HepG2 (cell line): ENCODE measurements around the gene PAM16. TPM values are rescaled to one million over a fixed set of nuclear protein-coding genes. Genes with fewer than 3 reads are reported as not detected.

Source experiments
- ATAD3A ChIP-seq: sonication (generic); formaldehyde crosslinking; IDR thresholded peaks from 2 replicates; pipeline ENCODE4 v1.4.0; 2020; ENCODE audit warnings: missing genetic modification reagents
- CBFB ChIP-seq: sonication (generic); formaldehyde crosslinking; IDR thresholded peaks from 2 replicates; pipeline ENCODE4 v1.4.0; 2020; ENCODE audit warnings: missing genetic modification reagents
- CCAR2 ChIP-seq: fragments of 200-400 bp; formaldehyde crosslinking; optimal IDR thresholded peaks from 2 replicates; pipeline ENCODE3; 2018; ENCODE audit warnings: low read depth, mild to moderate bottlenecking, low read length, moderate library complexity
- ERF ChIP-seq: IDR thresholded peaks from 2 replicates; pipeline ENCODE4 v1.6.1; 2018; ENCODE audit warnings: missing biosample characterization, missing genetic modification reagents
- ETV5 ChIP-seq: IDR thresholded peaks from 2 replicates; pipeline ENCODE4 v1.6.1; 2018; ENCODE audit warnings: missing biosample characterization, missing genetic modification reagents, inconsistent platforms, borderline replicate concordance
- FOXC1 ChIP-seq: sonication (generic); formaldehyde crosslinking; IDR thresholded peaks from 2 replicates; pipeline ENCODE4 v1.8.0; 2022; ENCODE audit warnings: mild to moderate bottlenecking, missing genetic modification reagents, borderline replicate concordance
- FOXJ3 ChIP-seq: sonication (generic); formaldehyde crosslinking; IDR thresholded peaks from 2 replicates; pipeline ENCODE4 v1.4.0; 2020; ENCODE audit warnings: missing genetic modification reagents, mild to moderate bottlenecking, borderline replicate concordance
- GABPB1 ChIP-seq: IDR thresholded peaks from 2 replicates; pipeline ENCODE4 v1.6.1; 2016; ENCODE audit warnings: mild to moderate bottlenecking, missing genetic modification reagents, moderate library complexity, missing compliant biosample characterization
- GFI1 ChIP-seq: sonication (generic); formaldehyde crosslinking; IDR thresholded peaks from 2 replicates; pipeline ENCODE4 v1.5.0; 2020; ENCODE audit warnings: missing genetic modification reagents, mild to moderate bottlenecking, borderline replicate concordance
- KDM2A ChIP-seq: sonication (generic); formaldehyde crosslinking; IDR thresholded peaks from 2 replicates; pipeline ENCODE4 v1.4.0; 2020; ENCODE audit warnings: low read depth, missing genetic modification reagents, borderline replicate concordance
- KMT2B ChIP-seq: IDR thresholded peaks from 2 replicates; pipeline ENCODE4 v1.6.1; 2016; ENCODE audit warnings: missing genetic modification reagents, missing compliant biosample characterization
- MATR3 ChIP-seq: sonication (generic); formaldehyde crosslinking; IDR thresholded peaks from 2 replicates; pipeline ENCODE4 v1.4.0; 2020; ENCODE audit warnings: missing genetic modification reagents
- MEF2D ChIP-seq: sonication (generic); formaldehyde crosslinking; IDR thresholded peaks from 2 replicates; pipeline ENCODE4 v1.5.1; 2020; ENCODE audit warnings: mild to moderate bottlenecking, missing genetic modification reagents
- NPAS2 ChIP-seq: sonication (generic); formaldehyde crosslinking; IDR thresholded peaks from 2 replicates; pipeline ENCODE4 v1.8.0; 2022; ENCODE audit warnings: mild to moderate bottlenecking, missing genetic modification reagents, borderline replicate concordance
- NR1H2 ChIP-seq: sonication (generic); formaldehyde crosslinking; IDR thresholded peaks from 2 replicates; pipeline ENCODE4 v1.8.1; 2022; ENCODE audit warnings: low read depth, missing genetic modification reagents, borderline replicate concordance
- NR2C2 ChIP-seq: sonication (generic); formaldehyde crosslinking; IDR thresholded peaks from 2 replicates; pipeline ENCODE4 v1.4.0; 2020; ENCODE audit warnings: missing genetic modification reagents, mild to moderate bottlenecking, moderate library complexity, borderline replicate concordance
- ONECUT2 ChIP-seq: sonication (generic); formaldehyde crosslinking; IDR thresholded peaks from 2 replicates; pipeline ENCODE4 v1.4.0; 2020; ENCODE audit warnings: missing genetic modification reagents
- PHF21A ChIP-seq: sonication (generic); formaldehyde crosslinking; IDR thresholded peaks from 2 replicates; pipeline ENCODE4 v1.5.0; 2020; ENCODE audit warnings: mild to moderate bottlenecking, missing genetic modification reagents
- REPIN1 ChIP-seq: sonication (generic); formaldehyde crosslinking; IDR thresholded peaks from 2 replicates; pipeline ENCODE4 v1.8.0; 2022; ENCODE audit warnings: missing genetic modification reagents, low read depth, mild to moderate bottlenecking, borderline replicate concordance
- SOX6 ChIP-seq, 2 experiments: fragments of 450-650 bp in 1 of 2; sonication (generic) in 1 of 2; formaldehyde crosslinking in 1 of 2; IDR thresholded peaks; 2 replicates each; pipeline versions ENCODE4 v1.4.0 to v1.6.1; 2017 to 2020; ENCODE audit warnings: antibody characterized with exemption in 1 of 2, mild to moderate bottlenecking in 1 of 2, missing genetic modification reagents in 1 of 2
- ZBTB7A ChIP-seq: sonication (generic); formaldehyde crosslinking; IDR thresholded peaks from 2 replicates; pipeline ENCODE4 v1.8.0; 2022; ENCODE audit warnings: mild to moderate bottlenecking, missing genetic modification reagents
- ZNF232 ChIP-seq: sonication (generic); formaldehyde crosslinking; IDR thresholded peaks from 2 replicates; pipeline ENCODE4 v1.4.0; 2020; ENCODE audit warnings: missing genetic modification reagents, borderline replicate concordance
- ZNF569 ChIP-seq: sonication (generic); formaldehyde crosslinking; IDR thresholded peaks from 2 replicates; pipeline ENCODE4 v1.5.0; 2020; ENCODE audit warnings: mild to moderate bottlenecking, missing genetic modification reagents, moderate library complexity, borderline replicate concordance
- ZNF615 ChIP-seq: sonication (generic); formaldehyde crosslinking; IDR thresholded peaks from 2 replicates; pipeline ENCODE4 v1.5.0; 2020; ENCODE audit warnings: mild to moderate bottlenecking, missing genetic modification reagents, borderline replicate concordance
- polyA plus RNA-seq, 8 experiments: library from polyadenylated mRNA; depleted of rRNA in 3 of 8; stranded (reverse) in 7 of 8; unstranded in 1 of 8; fragments of >200 nt; fragmentation: Illumina TruSeq in 4 of 8; extraction: Trizol in 4 of 8; gene quantifications; 2 replicates each; pipeline versions ENCODE4 v1.2.1 to v1.2.3, GENCODE V29; 2011 to 2016; ENCODE audit warnings: low read depth in 4 of 8, missing spikeins in 1 of 8, mixed read lengths in 1 of 8; ENCODE audit not compliant: insufficient read depth in 1 of 8
- total RNA-seq, 5 experiments: library from RNA; depleted of rRNA; stranded (reverse); fragments of >200 nt; fragmentation: Illumina TruSeq; extraction: Trizol; gene quantifications; 2 replicates each; pipeline ENCODE4 v1.2.3, GENCODE V29; 2016; ENCODE audit warnings: low read depth in 1 of 5
- TF ChIP-seq, protein P1 (sequence below): sonication (generic); formaldehyde crosslinking; IDR thresholded peaks from 2 replicates; pipeline ENCODE4 v1.5.0; 2020; ENCODE audit warnings: mild to moderate bottlenecking, missing genetic modification reagents, moderate library complexity
- TF ChIP-seq, protein P2 (sequence below): sonication (generic); formaldehyde crosslinking; IDR thresholded peaks from 2 replicates; pipeline ENCODE4 v1.8.0; 2022; ENCODE audit warnings: missing genetic modification reagents, mild to moderate bottlenecking, moderate library complexity, borderline replicate concordance

PAM16 gene
- total and polyA plus RNA-seq, 2 of the 13 experiments (the other 11 are each of a cell fraction or from before 2014, with no cell fraction given): 51.5 to 51.8 TPM

DNA sequence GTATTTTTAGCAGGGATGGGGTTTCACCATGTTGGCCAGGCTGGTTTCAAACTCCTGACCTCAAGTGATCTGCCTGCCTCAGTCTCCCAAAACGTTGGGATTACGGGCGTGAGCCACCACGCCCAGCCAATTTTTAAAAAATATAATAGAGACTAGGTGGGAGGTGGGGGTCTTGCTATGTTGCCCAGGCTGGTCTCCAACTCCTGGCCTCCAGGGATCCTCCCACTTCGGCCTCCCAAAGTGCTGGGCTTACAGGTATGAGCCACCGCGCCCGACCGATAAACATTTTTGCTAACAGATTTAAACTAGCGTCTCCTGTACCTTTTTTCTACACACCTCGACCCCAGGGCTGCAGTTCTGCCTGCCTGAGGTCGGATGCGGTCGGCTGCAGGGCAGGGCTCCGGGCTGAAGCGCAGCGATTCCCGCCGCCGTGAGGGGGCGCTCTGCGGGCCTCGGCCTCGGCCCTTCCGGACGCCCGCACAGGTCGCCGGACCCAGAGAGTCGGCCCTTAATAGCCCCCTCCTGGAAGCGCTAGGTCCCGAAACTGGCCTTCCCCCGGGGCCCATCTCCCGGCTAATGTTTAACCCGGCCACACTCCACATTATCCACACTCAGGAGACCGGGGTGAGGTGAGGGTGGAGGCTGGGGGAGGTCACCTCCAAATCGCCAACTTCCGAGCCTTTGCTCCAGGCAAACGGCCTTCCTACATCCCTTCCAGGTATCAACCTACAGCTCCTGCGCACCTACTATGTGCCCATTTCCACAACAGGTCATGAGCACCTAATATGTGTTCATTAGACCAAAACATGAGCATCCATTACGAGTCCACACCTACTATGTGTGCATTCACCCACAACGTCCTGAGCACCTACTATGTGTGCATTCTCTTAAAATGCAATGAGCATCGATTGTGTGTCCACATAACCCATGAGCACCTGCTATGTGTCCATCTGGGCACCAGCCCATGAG lies 37.3 kb downstream of the PAM16 start (continued):
- TF ChIP-seq, protein P1, sequence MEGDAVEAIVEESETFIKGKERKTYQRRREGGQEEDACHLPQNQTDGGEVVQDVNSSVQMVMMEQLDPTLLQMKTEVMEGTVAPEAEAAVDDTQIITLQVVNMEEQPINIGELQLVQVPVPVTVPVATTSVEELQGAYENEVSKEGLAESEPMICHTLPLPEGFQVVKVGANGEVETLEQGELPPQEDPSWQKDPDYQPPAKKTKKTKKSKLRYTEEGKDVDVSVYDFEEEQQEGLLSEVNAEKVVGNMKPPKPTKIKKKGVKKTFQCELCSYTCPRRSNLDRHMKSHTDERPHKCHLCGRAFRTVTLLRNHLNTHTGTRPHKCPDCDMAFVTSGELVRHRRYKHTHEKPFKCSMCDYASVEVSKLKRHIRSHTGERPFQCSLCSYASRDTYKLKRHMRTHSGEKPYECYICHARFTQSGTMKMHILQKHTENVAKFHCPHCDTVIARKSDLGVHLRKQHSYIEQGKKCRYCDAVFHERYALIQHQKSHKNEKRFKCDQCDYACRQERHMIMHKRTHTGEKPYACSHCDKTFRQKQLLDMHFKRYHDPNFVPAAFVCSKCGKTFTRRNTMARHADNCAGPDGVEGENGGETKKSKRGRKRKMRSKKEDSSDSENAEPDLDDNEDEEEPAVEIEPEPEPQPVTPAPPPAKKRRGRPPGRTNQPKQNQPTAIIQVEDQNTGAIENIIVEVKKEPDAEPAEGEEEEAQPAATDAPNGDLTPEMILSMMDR (CRISPR knock-in tag): peak; percentile 89
- TF ChIP-seq KMT2B (CRISPR knock-in tag) (no peak), REPIN1 (CRISPR knock-in tag) (peak; percentile 72), FOXJ3 (peak; percentile 42; the same call in 1 of the 2 replicates), ETV5 (CRISPR knock-in tag) (peak; percentile 73; the same call in 1 of the 2 replicates), GABPB1 (peak; percentile 81; the same call in 1 of the 2 replicates), CCAR2 (peak; percentile 15), NPAS2 (CRISPR knock-in tag) (no peak), NR2C2 (CRISPR knock-in tag) (peak; percentile 50; the same call in 1 of the 2 replicates), FOXC1 (CRISPR knock-in tag) (peak; percentile 61; the same call in 1 of the 2 replicates), MATR3 (no peak), CBFB (CRISPR knock-in tag) (peak; percentile 39; the same call in 1 of the 2 replicates), ZNF232 (CRISPR knock-in tag) (0 out of 2 replicates have a peak, but pooled peaks have one; percentile 28), GFI1 (CRISPR knock-in tag) (peak; percentile 35; the same call in 1 of the 2 replicates), PHF21A (CRISPR knock-in tag) (peak; percentile 64), SOX6 (IDR thresholded peaks at IDR 0.05) (no peak), SOX6 (CRISPR knock-in tag; IDR thresholded peaks at IDR 0.05) (peak; percentile 71), MEF2D (0 out of 2 replicates have a peak, but pooled peaks have one; percentile 18), NR1H2 (CRISPR knock-in tag) (no peak), ZNF569 (CRISPR knock-in tag) (no peak), KDM2A (peak; percentile 72), ONECUT2 (no peak), ZNF615 (CRISPR knock-in tag) (no peak), ERF (CRISPR knock-in tag) (0 out of 2 replicates have a peak, but pooled peaks have one; percentile 14), ATAD3A (CRISPR knock-in tag) (no peak), ZBTB7A (CRISPR knock-in tag) (no peak)
- TF ChIP-seq, protein P2, sequence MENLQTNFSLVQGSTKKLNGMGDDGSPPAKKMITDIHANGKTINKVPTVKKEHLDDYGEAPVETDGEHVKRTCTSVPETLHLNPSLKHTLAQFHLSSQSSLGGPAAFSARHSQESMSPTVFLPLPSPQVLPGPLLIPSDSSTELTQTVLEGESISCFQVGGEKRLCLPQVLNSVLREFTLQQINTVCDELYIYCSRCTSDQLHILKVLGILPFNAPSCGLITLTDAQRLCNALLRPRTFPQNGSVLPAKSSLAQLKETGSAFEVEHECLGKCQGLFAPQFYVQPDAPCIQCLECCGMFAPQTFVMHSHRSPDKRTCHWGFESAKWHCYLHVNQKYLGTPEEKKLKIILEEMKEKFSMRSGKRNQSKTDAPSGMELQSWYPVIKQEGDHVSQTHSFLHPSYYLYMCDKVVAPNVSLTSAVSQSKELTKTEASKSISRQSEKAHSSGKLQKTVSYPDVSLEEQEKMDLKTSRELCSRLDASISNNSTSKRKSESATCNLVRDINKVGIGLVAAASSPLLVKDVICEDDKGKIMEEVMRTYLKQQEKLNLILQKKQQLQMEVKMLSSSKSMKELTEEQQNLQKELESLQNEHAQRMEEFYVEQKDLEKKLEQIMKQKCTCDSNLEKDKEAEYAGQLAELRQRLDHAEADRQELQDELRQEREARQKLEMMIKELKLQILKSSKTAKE (CRISPR knock-in tag): peak; percentile 13
